Ovary (tissue), 3 donors: ENCODE data around the gene EMP2.

ENCODE experiments used
- CTCF ChIP-seq, 3 donors: fragments of 450-650 bp in 2 of 3; fragments of 200-600 bp in 1 of 3; IDR thresholded peaks; one replicate each; pipeline versions ENCODE4 v1.5.1 to v1.8.0; 2016 to 2022; ENCODE audit warnings: antibody characterized with exemption in 3 of 3, mild to moderate bottlenecking in 1 of 3
- EP300 ChIP-seq: sonication (generic); formaldehyde crosslinking; IDR thresholded peaks from one replicate; pipeline ENCODE4 v1.6.1; 2017; ENCODE audit warnings: antibody characterized with exemption
- POLR2A ChIP-seq: fragments of 450-650 bp; IDR thresholded peaks from one replicate; pipeline ENCODE4 v1.6.1; 2017; ENCODE audit warnings: antibody characterized with exemption, mild to moderate bottlenecking, moderate library complexity
- donor health status: DM: no; HTN: no; CAD: no.

- TF ChIP-seq CTCF (IDR thresholded peaks at IDR 0.05), result no peak
- no peak for TF ChIP-seq POLR2A
- TF ChIP-seq EP300, result no peak
Measured at GRCh38 chr16:10579575-10579964, 828 bp downstream of the EMP2 start.
